ENCODE results near the gene FAM186B. TPM values are rescaled to one million over a fixed set of nuclear protein-coding genes. Genes with fewer than 3 reads are reported as not detected.

FAM186B gene
- total and polyA plus RNA-seq, 2 of the 13 experiments (the other 11 are each of a cell fraction or from before 2014, with no cell fraction given) = 0.07 to 0.20 TPM

GRCh38 chr12:49556391-49557186 lies 48.9 kb downstream of the FAM186B start (continued):
- TF ChIP-seq PAF1 (CRISPR knock-in tag; IDR thresholded peaks at IDR 0.05) (no peak), ZNF224 (CRISPR knock-in tag; IDR thresholded peaks at IDR 0.05) (no peak), FOXA3 (CRISPR knock-in tag; IDR thresholded peaks at IDR 0.05) (0 out of 2 replicates have a peak, but pooled peaks have one; percentile 15), POLR2AphosphoS5 (IDR thresholded peaks at IDR 0.05; ENCODE audit: low read depth, low read length) (no peak), MIER2 (CRISPR knock-in tag; IDR thresholded peaks at IDR 0.05) (no peak), RBM22 (optimal IDR thresholded peaks at IDR 0.05; ENCODE audit: low read length) (no peak), ZNF83 (CRISPR knock-in tag; IDR thresholded peaks at IDR 0.05; ENCODE audit: borderline replicate concordance) (no peak), ZBTB7A (CRISPR knock-in tag; IDR thresholded peaks at IDR 0.05) (no peak), TOE1 (CRISPR knock-in tag; IDR thresholded peaks at IDR 0.05) (no peak), HNF4A (CRISPR knock-in tag; IDR thresholded peaks at IDR 0.05) (no peak), THYN1 (CRISPR knock-in tag; IDR thresholded peaks at IDR 0.05; ENCODE audit: borderline replicate concordance, low read depth) (no peak), SNRNP70 (IDR thresholded peaks at IDR 0.05; ENCODE audit: low read depth, low read length) (no peak), ZMAT3 (CRISPR knock-in tag; conservative IDR thresholded peaks at IDR 0.05) (no peak), KDM6A (CRISPR knock-in tag; IDR thresholded peaks at IDR 0.05; ENCODE audit: low read depth) (no peak), JARID2 (CRISPR knock-in tag; IDR thresholded peaks at IDR 0.05; ENCODE audit: insufficient replicate concordance) (no peak), POGZ (CRISPR knock-in tag; IDR thresholded peaks at IDR 0.05) (no peak), ZNF776 (CRISPR knock-in tag; IDR thresholded peaks at IDR 0.05) (no peak), ZNF605 (CRISPR knock-in tag; IDR thresholded peaks at IDR 0.05) (no peak), FOXO4 (CRISPR knock-in tag; conservative IDR thresholded peaks at IDR 0.05) (0 out of 2 replicates have a peak, but pooled peaks have one; percentile 71), RXRA (CRISPR knock-in tag; IDR thresholded peaks at IDR 0.05) (no peak), MTERF4 (CRISPR knock-in tag; IDR thresholded peaks at IDR 0.05) (no peak), ZNF557 (CRISPR knock-in tag; IDR thresholded peaks at IDR 0.05) (no peak), STAG1 (CRISPR knock-in tag; IDR thresholded peaks at IDR 0.05) (no peak)
